T-helper 2 cell treated with Interferon-gamma antibody and Interleukin-4, amounts not matched to agents 5 μg/mL and 100 μg/mL, for 36 hours (primary cell): Measurements from ENCODE around the gene NKTR.
"Not testable (repeated sequence)": the region's sequence is repeated elsewhere in the genome, so short reads cannot be mapped to it uniquely, and the experiment has no call there.

Source experiments
- DNase-seq: peaks from one replicate; pipeline ENCODE4 v3.0.0; 2021; ENCODE audit warnings: low spot score
- H3K27ac Mint-ChIP-seq: one replicate; pipeline ENCODE4 v1.8.0; 2021; ENCODE audit warnings: mild to moderate bottlenecking, mixed read lengths
- H3K27me3 Mint-ChIP-seq: one replicate; pipeline ENCODE4 v1.8.0; 2021; ENCODE audit warnings: low read depth, mixed read lengths
- H3K36me3 Mint-ChIP-seq: one replicate; pipeline ENCODE4 v1.8.0; 2021; ENCODE audit warnings: low read depth, mixed read lengths
- H3K4me1 Mint-ChIP-seq: one replicate; pipeline ENCODE4 v1.8.0; 2021; ENCODE audit warnings: low read depth, mixed read lengths
- H3K4me3 Mint-ChIP-seq: one replicate; pipeline ENCODE4 v1.8.0; 2022; ENCODE audit warnings: mild to moderate bottlenecking, moderate library complexity, mixed read lengths
- H3K9me3 Mint-ChIP-seq: one replicate; pipeline ENCODE4 v1.8.0; 2021; ENCODE audit warnings: mixed read lengths

The NKTR gene

DNA sequence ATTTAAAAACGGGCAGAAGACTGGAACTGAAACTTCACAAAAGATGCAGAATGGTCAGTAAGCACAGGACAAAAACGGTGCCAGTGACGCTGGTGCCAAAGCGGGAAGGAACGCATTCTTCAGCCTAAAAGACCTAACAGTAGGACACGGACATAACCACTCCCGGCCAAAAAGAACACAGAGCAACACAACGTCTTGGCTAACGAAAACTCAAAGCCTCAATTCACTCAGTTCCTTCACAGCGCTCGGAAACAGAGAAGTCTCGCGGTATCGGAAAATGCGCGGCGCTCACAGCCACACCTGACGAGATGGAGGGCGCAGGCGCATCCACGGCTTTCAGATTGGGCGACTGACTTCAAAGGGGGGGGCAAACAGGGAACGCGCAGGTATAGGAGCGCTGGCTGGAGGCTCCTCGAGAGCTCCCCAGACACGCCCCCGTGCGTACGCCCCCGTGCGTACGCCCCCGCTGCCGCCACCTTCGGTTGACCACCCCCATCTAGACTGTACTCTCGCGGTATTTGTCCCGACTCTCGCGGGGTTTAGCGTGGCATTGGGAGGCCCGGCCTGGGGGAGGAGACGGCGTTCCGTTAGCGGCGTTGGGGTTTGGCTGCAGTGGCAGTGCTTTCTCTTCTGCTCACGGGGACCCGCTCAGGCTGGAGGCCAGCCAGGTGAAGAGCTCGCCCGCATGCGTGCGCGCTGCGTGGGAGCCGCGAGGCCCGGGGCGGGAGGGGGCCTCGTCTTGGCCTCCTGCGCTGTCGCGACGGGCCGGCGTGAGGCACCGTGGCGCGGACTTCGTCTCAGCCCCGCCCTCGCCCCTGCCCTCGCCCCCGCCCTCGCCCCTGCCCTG is at the start of gene NKTR:
Gene NKTR, plus strand, starts transcription at position 576 of the 847 bp plus-strand sequence. CDS start 321 bp downstream, outside the sequence.
- Mint-ChIP-seq H3K4me3 (peak within 1 kb of the TSS; percentile 95), H3K9me3 (peaks cover 6% of the 10 kb centered on the region), H3K4me1 (peaks cover 20% of the 10 kb centered on the region), H3K36me3 (peaks cover 46% of the 10 kb centered on the region), H3K27ac (peak within 1 kb of the TSS; percentile 98), H3K27me3 (no peaks in the 10 kb centered on the region)
- peak; percentile 97 for DNase-seq

- DNase-seq, result no peak
- Mint-ChIP-seq H3K27ac (no peak overlapping the region), H3K27me3 (no peaks in the 10 kb centered on the region), H3K4me1 (peaks cover 36% of the 10 kb centered on the region), H3K4me3 (no peak overlapping the region), H3K9me3 (no peaks in the 10 kb centered on the region), H3K36me3 (peaks cover 50% of the 10 kb centered on the region)
These were observed 47.7 kb upstream of the NKTR start for GRCh38 chr3:42552830-42553229.

- H3K4me3 Mint-ChIP-seq, result peak overlapping the region; percentile 83
- H3K27me3 Mint-ChIP-seq, result no peaks in the 10 kb centered on the region
- peak overlapping the region; percentile 99 for H3K27ac Mint-ChIP-seq
- peak; percentile 44 for DNase-seq
- H3K9me3 Mint-ChIP-seq, result no peaks in the 10 kb centered on the region
- peaks cover 32% of the 10 kb centered on the region for H3K4me1 Mint-ChIP-seq
- peaks cover 60% of the 10 kb centered on the region for H3K36me3 Mint-ChIP-seq
These were observed 44.3 kb upstream of the NKTR start for GRCh38 chr3:42556089-42556632.

- Mint-ChIP-seq H3K36me3 (peaks cover 60% of the 10 kb centered on the region), H3K4me3 (peak overlapping the region; percentile 83), H3K27ac (peak overlapping the region; percentile 99), H3K4me1 (peaks cover 32% of the 10 kb centered on the region)
- H3K27me3 Mint-ChIP-seq, H3K9me3 Mint-ChIP-seq, DNase-seq: not testable (repeated sequence)
These were observed 43.7 kb upstream of the NKTR start for GRCh38 chr3:42556817-42557216.

DNA sequence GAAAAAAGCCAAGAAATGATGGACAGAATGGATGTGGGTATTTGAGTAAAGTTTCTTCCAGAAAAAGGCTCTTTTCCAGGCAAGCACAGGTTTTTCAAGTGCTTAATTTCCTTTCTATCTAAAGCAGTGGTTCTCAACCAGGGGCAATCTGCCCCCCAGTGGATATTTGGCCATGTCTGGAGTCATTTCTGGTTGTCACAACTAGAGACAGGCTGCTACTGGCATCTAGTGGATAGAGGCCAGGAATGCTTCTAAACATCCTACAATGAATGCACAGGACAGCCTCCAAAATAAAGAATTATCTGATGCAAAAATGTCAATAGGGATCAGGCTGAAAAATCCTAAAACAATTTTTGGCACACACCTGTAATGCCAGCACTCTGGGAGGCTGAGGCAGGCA is 42.6 kb upstream of the NKTR start:
- Mint-ChIP-seq H3K27me3 (no peaks in the 10 kb centered on the region), H3K36me3 (peaks cover 59% of the 10 kb centered on the region), H3K27ac (peak overlapping the region; percentile 49), H3K9me3 (no peaks in the 10 kb centered on the region), H3K4me3 (no peak overlapping the region), H3K4me1 (peaks cover 32% of the 10 kb centered on the region)
- DNase-seq, result no peak

- peaks cover 4% of the 10 kb centered on the region for H3K4me1 Mint-ChIP-seq
- H3K36me3 Mint-ChIP-seq, result peaks cover 46% of the 10 kb centered on the region
- H3K9me3 Mint-ChIP-seq, result no peaks in the 10 kb centered on the region
- DNase-seq, result no peak
- H3K27ac Mint-ChIP-seq, result peak overlapping the region; percentile 34
- no peaks in the 10 kb centered on the region for H3K27me3 Mint-ChIP-seq
- no peak overlapping the region for H3K4me3 Mint-ChIP-seq
These were observed 38.2 kb upstream of the NKTR start for GRCh38 chr3:42562047-42562907.

DNA sequence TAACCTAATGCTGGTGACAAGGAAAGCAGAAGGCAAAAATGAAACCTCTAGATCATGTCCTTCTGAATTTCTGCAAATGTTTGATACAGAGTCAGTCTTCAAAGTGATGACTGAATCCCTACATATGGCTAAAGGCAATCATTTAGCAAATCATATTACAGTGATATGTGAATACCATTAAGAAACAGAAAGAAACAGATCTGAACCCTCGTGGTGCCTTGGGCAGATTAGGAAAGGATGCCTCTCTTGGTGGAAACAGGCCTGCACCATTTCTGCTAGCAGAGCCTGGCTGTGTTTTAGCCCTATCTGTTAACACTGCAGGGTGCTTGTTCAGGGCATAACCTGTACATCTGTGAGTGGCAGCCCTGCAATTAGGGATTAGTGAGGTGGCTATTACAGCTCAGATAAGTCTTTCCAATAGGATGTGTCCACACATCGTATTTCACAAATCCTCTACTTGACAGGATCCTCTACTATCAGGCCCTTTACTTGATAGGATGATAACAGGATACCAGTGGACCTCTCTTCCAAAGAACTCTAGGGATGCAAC is 30.8 kb upstream of the NKTR start:
- H3K9me3 Mint-ChIP-seq, result peaks cover 10% of the 10 kb centered on the region
- peaks cover 56% of the 10 kb centered on the region for H3K36me3 Mint-ChIP-seq
- H3K4me3 Mint-ChIP-seq, result no peak overlapping the region
- peaks cover 13% of the 10 kb centered on the region for H3K4me1 Mint-ChIP-seq
- no peaks in the 10 kb centered on the region for H3K27me3 Mint-ChIP-seq
- DNase-seq, result no peak
- H3K27ac Mint-ChIP-seq, result no peak overlapping the region

DNA sequence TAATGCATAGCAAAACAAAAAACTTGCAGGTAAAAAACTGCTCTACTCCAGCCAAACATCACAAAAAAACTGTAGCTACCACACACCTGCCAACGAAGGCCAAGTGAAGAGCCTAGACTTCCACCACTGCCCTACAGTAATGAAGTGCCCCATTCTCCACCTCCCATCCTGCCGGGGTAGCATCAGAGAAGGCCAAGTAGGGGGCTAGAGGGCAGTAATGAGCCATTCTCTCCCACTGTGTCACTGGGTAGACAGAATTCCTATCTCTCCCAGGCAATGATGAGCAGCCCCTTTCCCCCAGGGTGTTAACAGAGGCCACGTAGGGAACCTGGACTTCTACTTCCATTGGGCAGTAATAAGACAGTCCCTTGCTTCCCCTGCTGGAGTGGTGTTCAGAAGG is 28.2 kb upstream of the NKTR start:
- Mint-ChIP-seq H3K9me3 (peaks cover 22% of the 10 kb centered on the region), H3K27ac (no peak overlapping the region), H3K27me3 (no peaks in the 10 kb centered on the region), H3K4me3 (no peak overlapping the region), H3K36me3 (peaks cover 63% of the 10 kb centered on the region), H3K4me1 (peaks cover 20% of the 10 kb centered on the region)
- no peak for DNase-seq

DNA sequence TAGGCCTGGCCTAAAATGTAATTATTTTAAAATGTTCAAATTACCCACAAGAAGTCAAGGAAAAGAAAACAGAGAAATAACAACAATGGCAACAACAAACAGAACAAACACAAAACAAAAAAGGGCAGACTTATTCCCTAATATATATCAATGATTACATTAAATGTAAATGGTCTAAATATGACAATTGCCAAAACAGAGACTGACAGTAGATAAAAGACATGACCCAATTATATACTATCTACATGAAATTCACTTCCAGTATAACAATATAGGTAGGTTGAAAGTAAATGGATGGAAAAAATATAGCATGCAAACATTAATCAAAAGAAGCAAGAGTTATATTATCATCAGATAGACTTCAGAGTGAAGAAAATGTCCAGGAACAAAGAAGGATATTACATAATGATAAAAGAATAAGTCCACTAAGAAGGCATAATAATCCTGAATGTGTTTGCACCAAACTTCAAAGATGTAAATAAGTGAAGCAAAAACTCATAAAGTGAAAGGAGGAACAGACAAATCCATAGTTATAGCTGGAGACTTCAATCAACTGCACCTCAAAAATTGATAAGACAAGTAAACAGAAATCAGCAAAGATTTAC is 25.2 kb upstream of the NKTR start:
- H3K27ac Mint-ChIP-seq, result no peak overlapping the region
- H3K9me3 Mint-ChIP-seq, result peaks cover 25% of the 10 kb centered on the region
- no peak overlapping the region for H3K4me3 Mint-ChIP-seq
- peaks cover 26% of the 10 kb centered on the region for H3K4me1 Mint-ChIP-seq
- no peaks in the 10 kb centered on the region for H3K27me3 Mint-ChIP-seq
- no peak for DNase-seq
- peaks cover 67% of the 10 kb centered on the region for H3K36me3 Mint-ChIP-seq

- Mint-ChIP-seq H3K27ac (no peak overlapping the region), H3K9me3 (peaks cover 25% of the 10 kb centered on the region), H3K36me3 (peaks cover 56% of the 10 kb centered on the region), H3K27me3 (no peaks in the 10 kb centered on the region), H3K4me3 (no peak overlapping the region), H3K4me1 (peaks cover 37% of the 10 kb centered on the region)
- no peak for DNase-seq
These were observed 22.4 kb upstream of the NKTR start for GRCh38 chr3:42578054-42578453.

- Mint-ChIP-seq H3K36me3 (peaks cover 47% of the 10 kb centered on the region), H3K4me1 (peaks cover 44% of the 10 kb centered on the region), H3K9me3 (peaks cover 17% of the 10 kb centered on the region)
- DNase-seq, H3K4me3 Mint-ChIP-seq, H3K27ac Mint-ChIP-seq, H3K27me3 Mint-ChIP-seq: not testable (repeated sequence)
These were observed 21.1 kb upstream of the NKTR start for GRCh38 chr3:42579346-42579745.

GRCh38 chr3:42581400-42581708 is 19.1 kb upstream of the NKTR start:
- DNase-seq, result no peak
- H3K4me1 Mint-ChIP-seq, result peaks cover 48% of the 10 kb centered on the region
- peaks cover 3% of the 10 kb centered on the region for H3K9me3 Mint-ChIP-seq
- no peaks in the 10 kb centered on the region for H3K27me3 Mint-ChIP-seq
- H3K4me3 Mint-ChIP-seq, result peak overlapping the region; percentile 93
- H3K36me3 Mint-ChIP-seq, result peaks cover 38% of the 10 kb centered on the region
- H3K27ac Mint-ChIP-seq, result peak overlapping the region; percentile 70

GRCh38 chr3:42581709-42582473 is 18.6 kb upstream of the NKTR start, which contains the start of gene SEC22C:
SEC22C (minus strand) TSS chr3:42581967; CDS start chr3:42569046, 12,921 bp downstream.
- peak within 1 kb of the TSS; percentile 93 for H3K4me3 Mint-ChIP-seq
- H3K4me1 Mint-ChIP-seq, result peaks cover 50% of the 10 kb centered on the region
- DNase-seq, result peak; percentile 95
- peaks cover 3% of the 10 kb centered on the region for H3K9me3 Mint-ChIP-seq
- peaks cover 36% of the 10 kb centered on the region for H3K36me3 Mint-ChIP-seq
- peak within 1 kb of the TSS; percentile 97 for H3K27ac Mint-ChIP-seq
- no peaks in the 10 kb centered on the region for H3K27me3 Mint-ChIP-seq
